ENCODE data around the gene RASAL2. TPM values are rescaled to one million over a fixed set of nuclear protein-coding genes. Genes with fewer than 3 reads are reported as not detected.

RASAL2 gene
- total RNA-seq, 3 donors from 2014 or later (not counting 1 experiment from before 2014, with no cell fraction given): 0.16 to 0.23 TPM; not detected in 1

GRCh38 chr1:178165196-178165595 lies 71.3 kb downstream of the RASAL2 start:
- no peaks in the 10 kb centered on the region for H3K9me3 ChIP-seq (ENCODE audit: control insufficient read depth, insufficient read depth, low read length)
- H3K4me1 Mint-ChIP-seq: no peaks in the 10 kb centered on the region
- 100% methylated on average over 1 of the region's 1 CpG for WGBS (ENCODE audit: insufficient coverage)
- no peaks in the 10 kb centered on the region for H3K36me3 ChIP-seq (ENCODE audit: control insufficient read depth, insufficient read depth, low read length)
- no peaks in the 10 kb centered on the region for H3K36me3 Mint-ChIP-seq
- DNase-seq: no peak
- H3K4me3 Mint-ChIP-seq: no peak overlapping the region
- no peaks in the 10 kb centered on the region for H3K27me3 Mint-ChIP-seq (ENCODE audit: low read depth in 2 of 2)
- intact Hi-C loops (cut with micrococcal nuclease): no loop called here
- H3K4me1 ChIP-seq (ENCODE audit: control insufficient read depth, insufficient read depth, low read length): no peaks in the 10 kb centered on the region
- TF ChIP-seq CTCF (IDR thresholded peaks at IDR 0.05): no peak
- no peak overlapping the region for H3K4me3 ChIP-seq (ENCODE audit: low read length)
- ATAC-seq: no peak
- H3K9me3 Mint-ChIP-seq: peaks cover 0 to 2% of the 10 kb centered on the region in 2 donors
- H3K27me3 ChIP-seq (ENCODE audit: control insufficient read depth, insufficient read depth, low read length): no peaks in the 10 kb centered on the region
- no peak overlapping the region for H3K27ac Mint-ChIP-seq
- no peak overlapping the region for H3K27ac ChIP-seq (ENCODE audit: low read length)

- TF ChIP-seq CTCF (IDR thresholded peaks at IDR 0.05): no peak
- DNase-seq (no peak), ATAC-seq (no peak)
- Histone ChIP-seq H3K27me3 (ENCODE audit: control insufficient read depth, insufficient read depth, low read length) (no peaks in the 10 kb centered on the region), H3K36me3 (ENCODE audit: control insufficient read depth, insufficient read depth, low read length) (no peaks in the 10 kb centered on the region), H3K27ac (ENCODE audit: low read length) (no peak overlapping the region), H3K4me3 (ENCODE audit: low read length) (no peak overlapping the region), H3K9me3 (ENCODE audit: control insufficient read depth, insufficient read depth, low read length) (no peaks in the 10 kb centered on the region), H3K4me1 (ENCODE audit: control insufficient read depth, insufficient read depth, low read length) (no peaks in the 10 kb centered on the region)
- no peak overlapping the region for H3K4me3 Mint-ChIP-seq
- H3K36me3 Mint-ChIP-seq: no peaks in the 10 kb centered on the region
- WGBS (ENCODE audit: insufficient coverage): 0% methylated on average over 1 of the region's 1 CpG
- H3K27ac Mint-ChIP-seq: no peak overlapping the region
- H3K4me1 Mint-ChIP-seq: no peaks in the 10 kb centered on the region
- peaks cover 0 to 2% of the 10 kb centered on the region in 2 donors for H3K9me3 Mint-ChIP-seq
- H3K27me3 Mint-ChIP-seq (ENCODE audit: low read depth in 2 of 2): no peaks in the 10 kb centered on the region
- intact Hi-C loops (cut with micrococcal nuclease): no loop called here
Observed at GRCh38 chr1:178166429-178167024, 72.6 kb downstream of the RASAL2 start.

GRCh38 chr1:178168536-178168935 lies 74.6 kb downstream of the RASAL2 start:
- Mint-ChIP-seq H3K27me3 (ENCODE audit: low read depth in 2 of 2) (no peaks in the 10 kb centered on the region), H3K27ac (no peak overlapping the region), H3K4me3 (no peak overlapping the region), H3K9me3 (peaks cover 0 to 2% of the 10 kb centered on the region in 2 donors), H3K4me1 (no peaks in the 10 kb centered on the region), H3K36me3 (no peaks in the 10 kb centered on the region)
- H3K36me3 ChIP-seq (ENCODE audit: control insufficient read depth, insufficient read depth, low read length): no peaks in the 10 kb centered on the region
- no peaks in the 10 kb centered on the region for H3K4me1 ChIP-seq (ENCODE audit: control insufficient read depth, insufficient read depth, low read length)
- no peak for TF ChIP-seq CTCF (IDR thresholded peaks at IDR 0.05)
- ATAC-seq (no peak), DNase-seq (no peak)
- intact Hi-C loops (cut with micrococcal nuclease): no loop called here
- no peaks in the 10 kb centered on the region for H3K9me3 ChIP-seq (ENCODE audit: control insufficient read depth, insufficient read depth, low read length)
- H3K4me3 ChIP-seq (ENCODE audit: low read length): no peak overlapping the region
- no peak overlapping the region for H3K27ac ChIP-seq (ENCODE audit: low read length)
- no peaks in the 10 kb centered on the region for H3K27me3 ChIP-seq (ENCODE audit: control insufficient read depth, insufficient read depth, low read length)
- WGBS (ENCODE audit: insufficient coverage): 100% methylated on average over 1 of the region's 2 CpGs

GRCh38 chr1:178169649-178170048 lies 75.7 kb downstream of the RASAL2 start:
- H3K27me3 Mint-ChIP-seq (ENCODE audit: low read depth in 2 of 2): no peaks in the 10 kb centered on the region
- no peaks in the 10 kb centered on the region for H3K4me1 ChIP-seq (ENCODE audit: control insufficient read depth, insufficient read depth, low read length)
- intact Hi-C loops (cut with micrococcal nuclease): no loop called here
- H3K36me3 ChIP-seq (ENCODE audit: control insufficient read depth, insufficient read depth, low read length): no peaks in the 10 kb centered on the region
- no peaks in the 10 kb centered on the region for H3K9me3 ChIP-seq (ENCODE audit: control insufficient read depth, insufficient read depth, low read length)
- H3K27ac Mint-ChIP-seq: no peak overlapping the region
- no peak overlapping the region for H3K4me3 Mint-ChIP-seq
- ATAC-seq: no peak
- no peak for DNase-seq
- no peaks in the 10 kb centered on the region for H3K36me3 Mint-ChIP-seq
- no peaks in the 10 kb centered on the region for H3K27me3 ChIP-seq (ENCODE audit: control insufficient read depth, insufficient read depth, low read length)
- no peaks in the 10 kb centered on the region for H3K4me1 Mint-ChIP-seq
- no peaks in the 10 kb centered on the region for H3K9me3 Mint-ChIP-seq
- WGBS (ENCODE audit: insufficient coverage): 78% methylated on average over 1 of the region's 1 CpG
- no peak overlapping the region for H3K27ac ChIP-seq (ENCODE audit: low read length)
- H3K4me3 ChIP-seq (ENCODE audit: low read length): no peak overlapping the region
- TF ChIP-seq CTCF (IDR thresholded peaks at IDR 0.05): no peak

Measured in natural killer cell (primary cell).